ENCODE data around the gene DDX41. TPM values are rescaled to one million over a fixed set of nuclear protein-coding genes. Genes with fewer than 3 reads are reported as not detected.
A peak's percentile ranks its signal among the peaks of the same experiment; 100 is the strongest.

Gene DDX41
- total and polyA plus RNA-seq, 2 donors (not counting 1 experiment from before 2014, with no cell fraction given): 66.8 to 79.1 TPM

DNA sequence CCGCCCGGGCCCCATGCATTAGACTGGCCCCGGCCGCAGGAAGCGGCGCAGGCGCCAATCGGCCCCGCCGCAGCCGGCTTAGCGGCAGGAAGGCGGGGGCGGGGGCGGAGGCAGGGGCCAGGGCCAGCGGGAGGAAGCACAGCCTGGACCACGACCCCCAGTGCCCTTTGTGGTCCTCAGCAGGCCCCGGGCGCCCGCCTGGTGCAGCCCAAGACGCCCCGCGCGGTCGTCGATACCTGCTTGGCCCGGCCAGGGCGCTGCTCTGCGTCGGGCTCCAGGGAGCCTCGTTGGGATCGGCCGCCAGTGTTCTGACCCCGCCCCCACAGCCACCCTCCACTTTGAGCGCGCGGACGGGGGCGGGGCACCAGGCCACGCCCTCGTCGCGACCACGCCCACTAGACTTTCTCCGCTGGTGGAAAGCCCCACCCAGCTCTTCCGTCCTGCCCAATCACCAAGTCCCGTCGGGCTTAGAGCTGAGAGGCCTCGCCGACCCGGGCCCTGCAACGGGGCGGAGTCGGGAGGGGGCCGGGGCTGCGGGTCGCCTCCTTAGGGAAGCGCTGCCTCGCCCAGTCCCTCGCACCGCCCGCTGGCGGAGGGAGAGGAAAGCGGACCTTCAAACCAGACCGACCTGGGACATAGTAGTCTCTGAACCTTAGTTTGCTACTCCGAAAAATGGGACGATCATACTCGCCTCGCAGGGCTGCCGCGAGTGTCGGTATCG lies 19.3 kb downstream of the DDX41 start, which contains the start of gene PDLIM7:
Gene PDLIM7, minus strand, starts transcription at position 313 of the 721 bp plus-strand sequence. CDS start 1,092 bp downstream, outside the sequence.
- Histone ChIP-seq H3K36me3 (ENCODE audit: control insufficient read depth, insufficient read depth, low read length) (peaks cover 28% of the 10 kb centered on the region), H3K79me2 (ENCODE audit: control insufficient read depth, insufficient read depth, low read length) (peaks cover 32% of the 10 kb centered on the region), H3K4me2 (ENCODE audit: extremely low read depth, insufficient read depth, low read length) (peak within 1 kb of the TSS; percentile 93), H3K27ac (ENCODE audit: insufficient read depth, low read length) (peak within 1 kb of the TSS; percentile 93), H3K4me1 (ENCODE audit: control insufficient read depth, extremely low read depth, insufficient read depth, low read length) (peaks cover 46% of the 10 kb centered on the region), H2AFZ (ENCODE audit: low read length) (peak within 1 kb of the TSS; percentile 5), H3K9me3 (ENCODE audit: control insufficient read depth, insufficient read depth, low read depth, low read length) (no peaks in the 10 kb centered on the region), H3K27me3 (ENCODE audit: control insufficient read depth, insufficient read depth, low read length) (no peaks in the 10 kb centered on the region), H4K20me1 (ENCODE audit: control insufficient read depth, extremely low read depth, insufficient read depth, low read length) (no peaks in the 10 kb centered on the region), H3K9ac (ENCODE audit: insufficient read depth, low read length) (peak within 1 kb of the TSS; percentile 86), H3K4me3 (replicated peaks in 1 of 4; ENCODE audit: control extremely low read depth in 1 of 4, insufficient read depth in 1 of 4, low read depth in 3 of 4, low read length in 4 of 4) (peak within 1 kb of the TSS; percentile 70 to 93 (median 80))
- no peak for TF ChIP-seq EZH2 (IDR thresholded peaks at IDR 0.05; ENCODE audit: low read length, missing control alignments)
- TF ChIP-seq, protein P1, sequence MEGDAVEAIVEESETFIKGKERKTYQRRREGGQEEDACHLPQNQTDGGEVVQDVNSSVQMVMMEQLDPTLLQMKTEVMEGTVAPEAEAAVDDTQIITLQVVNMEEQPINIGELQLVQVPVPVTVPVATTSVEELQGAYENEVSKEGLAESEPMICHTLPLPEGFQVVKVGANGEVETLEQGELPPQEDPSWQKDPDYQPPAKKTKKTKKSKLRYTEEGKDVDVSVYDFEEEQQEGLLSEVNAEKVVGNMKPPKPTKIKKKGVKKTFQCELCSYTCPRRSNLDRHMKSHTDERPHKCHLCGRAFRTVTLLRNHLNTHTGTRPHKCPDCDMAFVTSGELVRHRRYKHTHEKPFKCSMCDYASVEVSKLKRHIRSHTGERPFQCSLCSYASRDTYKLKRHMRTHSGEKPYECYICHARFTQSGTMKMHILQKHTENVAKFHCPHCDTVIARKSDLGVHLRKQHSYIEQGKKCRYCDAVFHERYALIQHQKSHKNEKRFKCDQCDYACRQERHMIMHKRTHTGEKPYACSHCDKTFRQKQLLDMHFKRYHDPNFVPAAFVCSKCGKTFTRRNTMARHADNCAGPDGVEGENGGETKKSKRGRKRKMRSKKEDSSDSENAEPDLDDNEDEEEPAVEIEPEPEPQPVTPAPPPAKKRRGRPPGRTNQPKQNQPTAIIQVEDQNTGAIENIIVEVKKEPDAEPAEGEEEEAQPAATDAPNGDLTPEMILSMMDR (conservative IDR thresholded peaks at IDR 0.05 in 1 of 2, IDR thresholded peaks at IDR 0.05 in 1 of 2; ENCODE audit: low read depth in 1 of 2, low read length in 2 of 2): no peak
- peak; percentile 97 to 98 for DNase-seq (ENCODE audit: low read depth in 2 of 2)

DNA sequence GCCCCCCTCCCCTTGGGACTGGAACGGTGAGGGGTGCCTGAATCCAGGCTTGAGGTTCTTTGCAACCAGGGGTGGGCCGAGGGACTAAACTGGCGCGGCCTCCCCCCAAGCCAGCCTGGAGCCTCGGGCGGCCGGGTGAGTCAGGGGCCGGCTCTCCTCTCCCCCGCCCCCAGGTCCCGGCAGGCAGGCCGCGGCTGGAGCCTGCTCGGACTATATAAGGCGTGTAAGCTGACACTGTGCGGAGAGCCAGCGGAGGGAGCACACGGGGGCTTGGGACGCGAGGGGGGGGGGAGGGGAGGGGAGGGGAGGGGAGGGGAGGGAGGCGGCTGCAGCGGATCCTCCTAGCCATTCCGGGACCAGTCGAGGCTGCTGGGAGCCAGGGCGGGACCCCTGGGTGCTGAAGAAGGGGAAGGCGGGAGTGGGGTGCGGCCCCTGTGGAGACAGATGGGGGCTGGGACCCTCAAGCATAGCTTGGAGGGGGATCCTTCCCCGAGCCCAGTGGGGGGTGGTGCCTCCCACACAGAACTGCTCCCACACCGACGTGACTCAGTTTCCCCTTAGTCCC lies 20.0 kb downstream of the DDX41 start:
- peaks cover 46% of the 10 kb centered on the region for H3K4me1 ChIP-seq (ENCODE audit: control insufficient read depth, extremely low read depth, insufficient read depth, low read length)
- peak overlapping the region; percentile 93 for H3K4me2 ChIP-seq (ENCODE audit: extremely low read depth, insufficient read depth, low read length)
- DNase-seq (ENCODE audit: low read depth in 2 of 2): peak; percentile 95 to 96
- peaks cover 34% of the 10 kb centered on the region for H3K36me3 ChIP-seq (ENCODE audit: control insufficient read depth, insufficient read depth, low read length)
- H4K20me1 ChIP-seq (ENCODE audit: control insufficient read depth, extremely low read depth, insufficient read depth, low read length): no peaks in the 10 kb centered on the region
- no peaks in the 10 kb centered on the region for H3K9me3 ChIP-seq (ENCODE audit: control insufficient read depth, insufficient read depth, low read depth, low read length)
- H3K27ac ChIP-seq (ENCODE audit: insufficient read depth, low read length): peak overlapping the region; percentile 93
- TF ChIP-seq, protein P1 (conservative IDR thresholded peaks at IDR 0.05 in 1 of 2, IDR thresholded peaks at IDR 0.05 in 1 of 2; ENCODE audit: low read depth in 1 of 2, low read length in 2 of 2): no peak
- no peak for TF ChIP-seq EZH2 (IDR thresholded peaks at IDR 0.05; ENCODE audit: low read length, missing control alignments)
- no peak overlapping the region for H2AFZ ChIP-seq (ENCODE audit: low read length)
- peaks cover 38% of the 10 kb centered on the region for H3K79me2 ChIP-seq (ENCODE audit: control insufficient read depth, insufficient read depth, low read length)
- H3K4me3 ChIP-seq (replicated peaks in 1 of 4; ENCODE audit: control extremely low read depth in 1 of 4, insufficient read depth in 1 of 4, low read depth in 3 of 4, low read length in 4 of 4): peak overlapping the region; percentile 70 to 93 (median 80)
- no peaks in the 10 kb centered on the region for H3K27me3 ChIP-seq (ENCODE audit: control insufficient read depth, insufficient read depth, low read length)
- peak overlapping the region; percentile 86 for H3K9ac ChIP-seq (ENCODE audit: insufficient read depth, low read length)

DNA sequence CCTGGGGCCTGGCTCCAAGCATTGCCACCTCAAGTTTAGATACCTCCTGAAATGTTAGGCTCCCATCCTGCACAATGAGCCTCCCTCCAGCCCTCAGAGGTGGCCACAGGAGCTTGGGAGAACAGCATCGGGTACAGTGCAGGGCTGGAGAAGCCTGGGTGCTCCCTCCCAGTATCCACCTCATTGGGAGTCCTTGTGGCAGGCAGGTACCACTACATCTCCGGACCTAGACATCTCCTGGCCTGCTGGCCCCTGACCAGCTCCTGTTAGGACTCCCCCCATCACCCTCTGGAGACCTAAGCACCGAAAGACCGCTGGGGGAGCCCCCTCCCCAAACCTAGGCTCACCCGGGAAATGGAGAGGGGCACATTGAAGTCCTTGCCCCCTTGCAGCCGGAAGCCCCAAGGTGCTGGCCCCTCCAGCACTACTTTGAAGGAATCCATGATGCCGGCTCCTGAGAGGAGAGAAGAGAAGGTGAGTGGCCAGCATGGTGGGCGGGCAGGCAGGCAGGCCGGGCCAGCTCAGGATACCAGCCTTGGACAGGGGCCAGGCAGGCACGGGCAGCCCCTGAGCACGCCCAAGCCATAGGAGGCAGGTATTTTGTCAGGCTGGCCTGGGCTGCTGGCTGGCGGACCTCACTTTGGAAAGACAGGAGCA lies 20.6 kb downstream of the DDX41 start:
- TF ChIP-seq, protein P1 (conservative IDR thresholded peaks at IDR 0.05 in 1 of 2, IDR thresholded peaks at IDR 0.05 in 1 of 2; ENCODE audit: low read depth in 1 of 2, low read length in 2 of 2): peak; percentile 27 to 47
- no peak for TF ChIP-seq EZH2 (IDR thresholded peaks at IDR 0.05; ENCODE audit: low read length, missing control alignments)
- Histone ChIP-seq H3K9ac (ENCODE audit: insufficient read depth, low read length) (peak overlapping the region; percentile 86), H3K79me2 (ENCODE audit: control insufficient read depth, insufficient read depth, low read length) (peaks cover 39% of the 10 kb centered on the region), H4K20me1 (ENCODE audit: control insufficient read depth, extremely low read depth, insufficient read depth, low read length) (no peaks in the 10 kb centered on the region), H3K27ac (ENCODE audit: insufficient read depth, low read length) (peak overlapping the region; percentile 93), H3K4me1 (ENCODE audit: control insufficient read depth, extremely low read depth, insufficient read depth, low read length) (peaks cover 43% of the 10 kb centered on the region), H3K27me3 (ENCODE audit: control insufficient read depth, insufficient read depth, low read length) (no peaks in the 10 kb centered on the region), H3K4me3 (replicated peaks in 1 of 4; ENCODE audit: control extremely low read depth in 1 of 4, insufficient read depth in 1 of 4, low read depth in 3 of 4, low read length in 4 of 4) (peak overlapping the region; percentile 70 to 93 (median 80)), H3K4me2 (ENCODE audit: extremely low read depth, insufficient read depth, low read length) (peak overlapping the region; percentile 93), H3K9me3 (ENCODE audit: control insufficient read depth, insufficient read depth, low read depth, low read length) (no peaks in the 10 kb centered on the region), H3K36me3 (ENCODE audit: control insufficient read depth, insufficient read depth, low read length) (peaks cover 38% of the 10 kb centered on the region), H2AFZ (ENCODE audit: low read length) (no peak overlapping the region)
- peak in 1 of 2 donors; percentile 75 for DNase-seq (ENCODE audit: low read depth in 2 of 2)

All from fibroblast of lung (primary cell).